AG04450 (cell line): Measurements from ENCODE around the gene XRCC5. TPM values are rescaled to one million over a fixed set of nuclear protein-coding genes. Genes with fewer than 3 reads are reported as not detected.
"Not testable (repeated sequence)": the region's sequence is repeated elsewhere in the genome, so short reads cannot be mapped to it uniquely, and the experiment has no call there.

Experiments
- CTCF ChIA-PET: fragments of 300-600, 350-600 bp; formaldehyde crosslinking; extraction: SDS; loops from one replicate; lab custom pipeline; 2022; ENCODE audit warnings: antibody characterized with exemption, inconsistent platforms; lab: Charles Lee
- POLR2A ChIA-PET: fragments of 350-600 bp; formaldehyde crosslinking; extraction: SDS; loops from one replicate; lab custom pipeline; 2021; ENCODE audit warnings: antibody characterized with exemption, inconsistent platforms; lab: Yijun Ruan, JAX
- DNase-seq: peaks from one replicate; pipeline ENCODE4 v3.0.0-alpha.2; 2011; ENCODE audit warnings: low read depth, low spot score
- H3K27ac ChIP-seq: one replicate; pipeline ENCODE4 v1.5.1; 2012; ENCODE audit warnings: low read depth, low read length, control low read depth
- H3K27me3 ChIP-seq: one replicate; pipeline ENCODE4 v1.6.0; 2012; ENCODE audit warnings: low read length; ENCODE audit not compliant: control insufficient read depth, insufficient read depth
- H3K4me3 ChIP-seq: 2 replicates; pipeline ENCODE4 v1.5.1; 2011; ENCODE audit warnings: mild to moderate bottlenecking, low read depth, low read length, control low read depth
- H3K9me3 ChIP-seq: 2 replicates; pipeline ENCODE4 v1.5.1; 2012; ENCODE audit warnings: low read length; ENCODE audit not compliant: control insufficient read depth, insufficient read depth
- polyA plus RNA-seq: library from polyadenylated mRNA; depleted of rRNA; stranded (reverse); fragments of >200 nt; gene quantifications from 2 replicates; pipeline ENCODE4 v1.2.3, GENCODE V29; 2011
- TF ChIP-seq, protein P1 (sequence below): IDR thresholded peaks from 2 replicates; pipeline ENCODE4 v1.5.1; 2011; ENCODE audit warnings: low read depth, low read length, control low read depth, inconsistent platforms

The XRCC5 gene
- polyA plus RNA-seq, 1 experiment, result 471 TPM

DNA sequence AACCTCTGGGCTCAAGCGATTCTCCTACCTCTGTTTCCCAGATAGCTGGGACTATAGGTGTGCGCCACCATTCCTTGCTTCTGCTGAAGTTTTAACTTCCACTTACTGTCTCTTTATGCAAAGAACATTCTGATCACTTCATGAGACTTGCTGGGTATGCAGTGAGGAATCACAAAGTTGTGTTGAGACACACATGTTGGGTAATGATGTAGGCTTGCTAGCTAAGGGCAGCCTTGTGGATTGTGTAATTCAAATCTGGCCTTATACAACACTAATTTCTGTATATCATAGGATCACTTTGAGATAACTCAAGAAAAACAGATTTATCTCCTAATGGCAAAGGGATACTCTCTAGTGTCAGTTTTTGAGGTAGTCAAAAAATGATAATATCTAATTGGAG, 24.2 kb downstream of the XRCC5 start:
- TF ChIP-seq, protein P1, sequence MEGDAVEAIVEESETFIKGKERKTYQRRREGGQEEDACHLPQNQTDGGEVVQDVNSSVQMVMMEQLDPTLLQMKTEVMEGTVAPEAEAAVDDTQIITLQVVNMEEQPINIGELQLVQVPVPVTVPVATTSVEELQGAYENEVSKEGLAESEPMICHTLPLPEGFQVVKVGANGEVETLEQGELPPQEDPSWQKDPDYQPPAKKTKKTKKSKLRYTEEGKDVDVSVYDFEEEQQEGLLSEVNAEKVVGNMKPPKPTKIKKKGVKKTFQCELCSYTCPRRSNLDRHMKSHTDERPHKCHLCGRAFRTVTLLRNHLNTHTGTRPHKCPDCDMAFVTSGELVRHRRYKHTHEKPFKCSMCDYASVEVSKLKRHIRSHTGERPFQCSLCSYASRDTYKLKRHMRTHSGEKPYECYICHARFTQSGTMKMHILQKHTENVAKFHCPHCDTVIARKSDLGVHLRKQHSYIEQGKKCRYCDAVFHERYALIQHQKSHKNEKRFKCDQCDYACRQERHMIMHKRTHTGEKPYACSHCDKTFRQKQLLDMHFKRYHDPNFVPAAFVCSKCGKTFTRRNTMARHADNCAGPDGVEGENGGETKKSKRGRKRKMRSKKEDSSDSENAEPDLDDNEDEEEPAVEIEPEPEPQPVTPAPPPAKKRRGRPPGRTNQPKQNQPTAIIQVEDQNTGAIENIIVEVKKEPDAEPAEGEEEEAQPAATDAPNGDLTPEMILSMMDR, result no peak
- POLR2A ChIA-PET, result no interaction called here
- Histone ChIP-seq H3K4me3 (no peak overlapping the region), H3K27me3 (no peaks in the 10 kb centered on the region), H3K9me3 (no peaks in the 10 kb centered on the region), H3K27ac (no peak overlapping the region)
- CTCF ChIA-PET, result interaction anchor here (1.1 to 1.5 kb wide), 3 partner anchors 19 to 383 kb away, joined by 3 to 5 read pairs (median 4); no protein-coding TSS in a partner anchor
- no peak for DNase-seq

GRCh38 chr2:216134958-216135541, 25.9 kb downstream of the XRCC5 start:
- ChIA-PET CTCF (interaction anchor here (1.1 kb wide), 1 partner anchor 21 kb away, joined by 3 read pairs; no protein-coding TSS in a partner anchor), POLR2A (interaction anchor here (0.7 kb wide), 1 partner anchor 19 kb away, joined by 5 read pairs; no protein-coding TSS in a partner anchor)
- H3K9me3 ChIP-seq, result no peaks in the 10 kb centered on the region
- no peaks in the 10 kb centered on the region for H3K27me3 ChIP-seq
- TF ChIP-seq, protein P1, result no peak
- no peak for DNase-seq
- no peak overlapping the region for H3K27ac ChIP-seq
- H3K4me3 ChIP-seq, result no peak overlapping the region

- no peaks in the 10 kb centered on the region for H3K27me3 ChIP-seq
- ChIA-PET CTCF (interaction anchor here (1.3 to 2.4 kb wide), 3 partner anchors 14 to 55 kb away, joined by 4 to 13 read pairs (median 5); no protein-coding TSS in a partner anchor), POLR2A (no interaction called here)
- no peaks in the 10 kb centered on the region for H3K9me3 ChIP-seq
- no peak overlapping the region for H3K27ac ChIP-seq
- TF ChIP-seq, protein P1, result no peak
- H3K4me3 ChIP-seq, result no peak overlapping the region
- DNase-seq, result no peak
Measured at GRCh38 chr2:216139884-216140283, 30.7 kb downstream of the XRCC5 start.

- DNase-seq, H3K4me3 ChIP-seq, H3K27me3 ChIP-seq, H3K9me3 ChIP-seq: not testable (repeated sequence)
- POLR2A ChIA-PET, result interaction anchor here (0.7 kb wide), 1 partner anchor 52 kb away, joined by 7 read pairs; no protein-coding TSS in a partner anchor
- CTCF ChIA-PET, result interaction anchor here (2.0 to 3.7 kb wide), 3 partner anchors 16 to 31 kb away, joined by 5 to 14 read pairs (median 13); no protein-coding TSS in a partner anchor
- peak overlapping the region; percentile 42 for H3K27ac ChIP-seq
Measured at GRCh38 chr2:216141516-216141915, 32.4 kb downstream of the XRCC5 start.

- peak; percentile 71 for DNase-seq
- TF ChIP-seq, protein P1, result no peak
- CTCF ChIA-PET, result interaction anchor here (3.7 kb wide), 1 partner anchor 28 kb away, joined by 14 read pairs; no protein-coding TSS in a partner anchor
- Histone ChIP-seq H3K27me3 (no peaks in the 10 kb centered on the region), H3K4me3 (no peak overlapping the region), H3K27ac (peak overlapping the region; percentile 69), H3K9me3 (no peaks in the 10 kb centered on the region)
- POLR2A ChIA-PET, result no interaction called here
Measured at GRCh38 chr2:216142540-216142939, 33.4 kb downstream of the XRCC5 start.
